Neural progenitor cell (in vitro differentiated cells): Measurements from ENCODE around the gene PCK2.

Source experiments
- CTCF ChIP-seq: fragments of 200-600 bp; sonication (generic); IDR thresholded peaks from 2 replicates; pipeline ENCODE4 v1.5.1; 2017; ENCODE audit warnings: antibody characterized with exemption, mild to moderate bottlenecking
- EZH2 ChIP-seq: fragments of 200-600 bp; sonication (generic); IDR thresholded peaks from 2 replicates; pipeline ENCODE4 v1.6.1; 2017; ENCODE audit warnings: antibody characterized with exemption, mild to moderate bottlenecking, moderate library complexity
- EZH2phosphoT487 ChIP-seq: fragments of 200-600 bp; sonication (generic); IDR thresholded peaks from 2 replicates; pipeline ENCODE4 v1.6.1; 2017; ENCODE audit warnings: antibody characterized with exemption

- TF ChIP-seq CTCF = no peak
- TF ChIP-seq EZH2phosphoT487 = no peak
- no peak for TF ChIP-seq EZH2
Observed at GRCh38 chr14:24076302-24076601, 17.9 kb upstream of the PCK2 start.
